Measurements from ENCODE around the gene PAK1IP1. TPM values are rescaled to one million over a fixed set of nuclear protein-coding genes. Genes with fewer than 3 reads are reported as not detected.

The PAK1IP1 gene
- polyA plus RNA-seq, 3 donors from 2014 or later: 7.1 to 16.3 (median 10.0) TPM

DNA sequence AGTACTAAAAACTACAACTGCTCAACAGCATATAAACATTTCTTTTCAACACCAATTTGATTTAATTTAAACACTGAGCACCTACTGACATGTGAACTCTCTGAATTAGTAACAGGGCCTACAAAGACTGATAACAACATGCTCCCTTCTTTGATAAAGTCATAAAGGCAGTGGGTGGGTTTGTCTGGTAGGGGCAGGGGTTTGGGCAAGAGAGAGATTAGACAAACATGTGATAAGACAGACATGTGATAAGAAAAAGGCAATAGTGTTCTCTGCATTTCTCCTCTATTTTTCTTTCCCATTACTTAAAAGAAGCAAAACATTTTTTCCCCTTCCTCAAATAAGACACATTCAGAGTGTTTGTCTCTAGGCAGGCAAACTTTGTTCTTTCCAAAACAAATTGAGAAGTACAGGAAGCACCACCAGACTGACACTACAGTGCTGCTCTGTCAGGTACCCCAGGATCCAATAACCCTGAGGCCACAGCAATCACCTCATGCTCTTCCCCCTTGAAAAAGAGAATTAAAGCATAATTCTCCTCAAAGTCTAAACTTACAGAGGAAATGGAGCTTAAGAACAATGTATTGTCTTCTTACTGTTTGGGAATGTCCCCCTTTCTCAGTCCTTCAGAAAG is 12.3 kb upstream of the PAK1IP1 start:
- peak overlapping the region in 4 of 5 donors; percentile 10 to 45 (median 31) for H3K4me3 Mint-ChIP-seq
- DNase-seq: no peak

DNA sequence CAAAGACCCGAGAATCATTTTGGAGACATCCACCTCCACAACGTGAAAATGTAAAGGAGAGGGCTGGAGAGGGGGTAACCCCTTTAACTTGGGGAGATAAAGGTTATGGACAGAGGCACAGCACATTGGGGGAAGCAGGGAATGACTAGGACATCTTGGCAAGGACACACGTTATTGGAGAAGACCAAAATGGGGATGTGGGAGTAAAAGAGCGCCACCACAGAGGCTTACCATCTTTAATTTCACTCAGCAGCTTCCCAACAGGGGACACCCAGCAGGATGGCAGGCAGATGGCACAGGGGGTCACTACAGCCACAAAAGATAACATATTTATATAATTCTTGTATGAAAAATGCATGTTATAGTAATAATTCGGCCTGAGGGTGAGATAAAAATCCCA is 10.2 kb upstream of the PAK1IP1 start:
- H3K4me1 Mint-ChIP-seq: peaks cover 40 to 46% of the 10 kb centered on the region in 2 donors
- H3K9me3 Mint-ChIP-seq: no peaks in the 10 kb centered on the region
- peak overlapping the region in 3 of 5 donors; percentile 19 to 39 (median 27) for H3K4me3 Mint-ChIP-seq
- H3K27me3 Mint-ChIP-seq (ENCODE audit: low read depth in 3 of 3): peaks cover under 1 to 16% (median 1%) of the 10 kb centered on the region in 3 donors
- peak overlapping the region in 3 of 6 donors; percentile 30 to 60 (median 34) for H3K27ac Mint-ChIP-seq
- no peak for DNase-seq
- peaks cover 0 to under 1% (median 0%) of the 10 kb centered on the region in 3 donors for H3K36me3 Mint-ChIP-seq

More for the DNA sequence above, 12.3 kb upstream of the PAK1IP1 start:
- Mint-ChIP-seq H3K9me3 (no peaks in the 10 kb centered on the region), H3K27ac (peak overlapping the region; percentile 30 to 78 (median 44)), H3K4me1 (peaks cover 40 to 46% of the 10 kb centered on the region in 2 donors), H3K27me3 (ENCODE audit: low read depth in 3 of 3) (peaks cover 1 to 13% (median 3%) of the 10 kb centered on the region in 3 donors), H3K36me3 (peaks cover 0 to 3% (median 0%) of the 10 kb centered on the region in 3 donors)

DNA sequence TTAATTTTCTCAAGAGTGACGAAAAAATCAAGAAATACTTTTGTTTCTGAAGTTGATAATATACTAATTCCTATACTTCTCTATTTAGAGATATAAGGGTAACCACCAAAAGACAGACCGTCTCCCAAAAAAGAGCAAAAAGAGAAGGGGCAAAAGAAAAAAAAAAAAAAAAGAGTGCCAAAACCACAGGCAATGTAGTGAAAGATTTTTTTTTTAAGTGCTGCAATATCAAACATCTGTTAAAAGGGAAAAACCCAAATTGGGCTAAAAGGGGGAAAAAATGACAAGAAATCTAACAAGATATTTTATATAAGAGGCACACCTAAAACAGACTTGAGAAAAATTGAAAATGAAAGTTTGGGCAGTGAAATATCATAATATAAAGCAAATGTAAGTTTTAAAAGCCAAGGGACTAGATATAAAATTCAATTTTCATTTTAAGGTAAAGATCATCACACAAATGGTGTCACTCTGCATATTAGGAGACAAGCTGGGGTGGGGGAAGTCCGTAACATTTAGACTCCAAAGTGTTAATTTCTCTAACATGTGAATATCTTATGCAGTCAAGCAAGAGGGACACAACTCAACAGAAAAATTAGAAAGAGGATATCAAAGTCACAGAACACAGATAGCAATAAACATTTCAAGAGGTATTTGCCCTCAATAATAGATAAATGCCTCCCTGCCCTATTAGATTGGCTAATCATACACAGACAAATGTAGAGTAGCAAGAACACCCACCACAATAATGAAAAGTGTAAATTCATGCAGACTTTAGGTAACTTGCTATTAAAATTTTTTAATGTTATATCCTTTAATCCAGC is 9.5 kb upstream of the PAK1IP1 start:
- Mint-ChIP-seq H3K27me3 (ENCODE audit: low read depth in 3 of 3) (peaks cover 0 to 16% (median 1%) of the 10 kb centered on the region in 3 donors), H3K36me3 (no peaks in the 10 kb centered on the region), H3K4me1 (peaks cover 40 to 46% of the 10 kb centered on the region in 2 donors), H3K27ac (peak overlapping the region in 2 of 6 donors; percentile 34 to 50), H3K4me3 (peak overlapping the region in 3 of 5 donors; percentile 18 to 33 (median 23)), H3K9me3 (no peaks in the 10 kb centered on the region)
- DNase-seq: no peak

DNA sequence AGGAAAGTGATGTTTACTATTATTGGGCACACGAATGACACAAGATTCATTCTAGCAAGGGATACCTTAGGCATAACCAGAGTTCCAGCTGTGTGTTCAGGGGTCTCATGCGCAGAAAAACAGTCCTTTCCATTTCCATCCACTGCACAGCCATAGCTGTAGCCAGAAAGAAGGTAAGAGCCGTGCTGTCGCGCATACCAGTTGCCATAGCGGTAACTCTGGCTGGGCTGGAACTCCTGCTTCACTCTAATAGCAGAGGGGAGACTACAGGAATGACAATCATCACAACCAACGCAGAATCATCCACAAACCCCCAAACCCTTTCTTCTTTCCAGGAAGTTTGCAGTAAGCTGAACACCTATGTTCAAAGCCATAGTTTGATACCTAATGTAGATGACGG is 7.9 kb upstream of the PAK1IP1 start:
- Mint-ChIP-seq H3K27me3 (ENCODE audit: low read depth in 3 of 3) (peaks cover 0 to 12% (median 0%) of the 10 kb centered on the region in 3 donors), H3K9me3 (no peaks in the 10 kb centered on the region), H3K27ac (no peak overlapping the region), H3K4me1 (peaks cover 40 to 42% of the 10 kb centered on the region in 2 donors), H3K4me3 (no peak overlapping the region), H3K36me3 (no peaks in the 10 kb centered on the region)
- DNase-seq: no peak

DNA sequence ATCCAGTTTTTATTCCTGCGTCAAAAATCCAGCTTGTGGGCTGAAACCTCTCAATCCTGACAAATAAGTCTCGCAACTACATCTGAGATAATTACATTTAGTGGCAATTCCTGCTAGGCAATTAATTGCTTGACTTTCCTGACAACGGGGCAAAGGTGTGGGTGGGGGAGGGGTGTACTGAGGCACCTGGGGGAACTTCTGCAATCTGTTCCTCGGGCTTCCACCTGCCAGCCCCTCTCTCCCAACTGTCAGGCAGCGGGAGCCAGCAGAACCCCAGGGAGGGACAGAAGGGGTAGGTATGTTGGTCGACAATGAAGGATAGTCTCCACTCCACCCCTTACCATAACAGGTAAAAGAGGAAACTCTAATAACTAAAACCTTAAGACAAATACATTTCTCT is 7.2 kb upstream of the PAK1IP1 start:
- Mint-ChIP-seq H3K36me3 (no peaks in the 10 kb centered on the region), H3K27ac (no peak overlapping the region), H3K9me3 (no peaks in the 10 kb centered on the region), H3K4me3 (no peak overlapping the region), H3K4me1 (peaks cover 33 to 37% of the 10 kb centered on the region in 2 donors), H3K27me3 (ENCODE audit: low read depth in 3 of 3) (peaks cover 0 to 12% (median 0%) of the 10 kb centered on the region in 3 donors)
- no peak for DNase-seq

DNA sequence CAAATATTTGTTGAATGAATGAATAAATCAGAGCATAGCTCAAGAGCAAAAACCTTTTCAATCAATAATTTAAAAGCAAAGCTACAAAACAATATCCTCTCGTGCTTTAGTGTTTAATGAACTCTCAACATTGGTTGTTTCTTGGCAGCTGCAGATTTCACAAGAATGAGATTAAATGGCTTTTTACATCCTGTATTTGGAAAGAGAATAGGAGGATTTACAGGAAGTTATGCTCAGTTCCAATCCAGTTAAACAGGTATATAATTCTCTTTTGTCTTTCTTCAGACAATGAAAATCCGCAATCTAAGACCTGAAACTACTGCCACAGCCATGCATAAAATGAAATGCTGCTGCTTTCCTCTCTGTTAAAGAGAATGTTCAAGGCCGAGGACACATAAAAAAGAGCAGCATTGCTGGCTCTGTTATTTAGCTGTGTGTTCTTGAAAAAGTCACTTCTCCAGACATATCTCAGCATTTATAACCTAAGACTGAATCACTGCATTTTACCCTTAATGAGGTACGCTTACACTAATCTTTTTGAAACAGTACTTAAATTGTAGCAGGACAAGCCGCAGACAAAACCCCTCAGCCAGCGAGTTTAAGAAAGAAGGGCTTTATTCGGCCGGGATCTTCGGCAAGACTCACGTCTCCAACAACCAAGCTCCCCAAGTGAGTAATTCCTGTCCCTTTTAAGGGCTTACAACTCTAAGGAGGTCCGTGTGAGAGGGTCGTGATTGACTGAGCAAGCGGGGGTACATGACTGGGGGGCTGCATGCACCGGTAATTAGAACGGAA is 3.9 kb upstream of the PAK1IP1 start:
- Mint-ChIP-seq H3K4me1 (peaks cover 24 to 36% of the 10 kb centered on the region in 2 donors), H3K4me3 (peak overlapping the region in 1 of 5 donors; percentile 8), H3K27me3 (ENCODE audit: low read depth in 3 of 3) (peaks cover 9 to 16% (median 15%) of the 10 kb centered on the region in 3 donors), H3K9me3 (no peaks in the 10 kb centered on the region), H3K36me3 (no peaks in the 10 kb centered on the region), H3K27ac (peak overlapping the region in 3 of 6 donors; percentile 19 to 42 (median 21))
- no peak for DNase-seq

DNA sequence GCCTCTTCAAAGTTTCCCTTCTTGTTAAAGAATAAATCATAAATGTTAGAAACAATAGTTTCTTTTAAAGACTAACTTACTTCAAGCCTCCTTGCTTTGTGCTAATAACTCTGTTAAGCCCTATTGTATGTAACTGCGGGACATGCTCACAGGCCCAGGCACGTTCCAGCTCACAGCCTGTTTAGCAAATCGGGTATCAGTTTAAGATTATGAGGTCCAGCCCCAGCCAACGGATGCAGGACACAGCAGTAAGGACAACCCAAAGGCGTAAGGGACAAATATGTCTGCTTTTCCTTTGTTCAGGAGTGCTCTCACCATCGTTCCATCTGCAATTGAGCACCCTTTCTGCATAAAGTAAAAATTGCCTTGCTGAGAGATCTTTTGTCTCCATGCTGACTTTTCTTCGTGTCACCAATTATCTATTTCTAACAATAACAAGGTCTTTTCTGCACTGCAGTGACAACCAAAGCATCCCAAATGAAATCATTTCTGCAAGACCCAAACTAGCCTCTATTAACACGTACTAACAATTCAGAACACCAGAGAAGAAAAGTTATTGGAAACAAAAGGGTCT is 1.7 kb upstream of the PAK1IP1 start:
- Mint-ChIP-seq H3K36me3 (peaks cover 0 to 7% (median 2%) of the 10 kb centered on the region in 3 donors), H3K27me3 (ENCODE audit: low read depth in 3 of 3) (peaks cover 9 to 15% (median 14%) of the 10 kb centered on the region in 3 donors), H3K9me3 (no peaks in the 10 kb centered on the region), H3K4me1 (peaks cover 23 to 47% of the 10 kb centered on the region in 2 donors), H3K4me3 (peak overlapping the region; percentile 84 to 98 (median 97)), H3K27ac (peak overlapping the region; percentile 88 to 100 (median 100))
- no peak for DNase-seq

DNA sequence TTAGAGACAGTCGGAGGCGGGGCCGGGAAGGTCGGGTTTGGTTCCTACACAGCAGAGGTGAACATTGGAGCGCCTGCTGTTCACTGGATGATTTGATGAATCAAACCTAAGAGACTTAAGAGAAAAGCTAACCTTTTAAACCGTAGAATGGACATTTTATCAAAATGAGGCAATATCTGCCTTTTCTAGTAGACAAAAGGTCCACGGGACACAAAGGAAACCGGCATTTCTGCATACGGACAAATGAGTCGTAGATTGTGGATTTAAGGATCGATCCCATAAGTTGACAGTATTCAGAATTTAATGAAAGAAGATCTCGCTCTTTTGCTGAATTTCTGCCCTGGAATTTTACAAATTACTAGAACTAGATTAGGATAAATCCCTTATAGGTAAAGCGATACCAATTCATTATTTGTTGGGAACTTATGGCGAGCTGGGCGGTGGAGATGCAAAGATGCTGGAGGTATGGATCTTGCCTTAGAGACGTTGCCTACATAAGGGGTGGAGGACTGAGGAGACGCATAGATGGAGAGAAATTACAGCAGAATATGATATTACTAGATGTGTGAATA is 400 bp downstream of the PAK1IP1 start:
- no peaks in the 10 kb centered on the region for H3K9me3 Mint-ChIP-seq
- H3K27me3 Mint-ChIP-seq (ENCODE audit: low read depth in 3 of 3): peaks cover 9 to 15% (median 11%) of the 10 kb centered on the region in 3 donors
- peak overlapping the region; percentile 93 to 98 (median 97) for H3K4me3 Mint-ChIP-seq
- H3K27ac Mint-ChIP-seq: peak overlapping the region; percentile 100
- H3K4me1 Mint-ChIP-seq: peaks cover 23 to 47% of the 10 kb centered on the region in 2 donors
- no peak for DNase-seq
- H3K36me3 Mint-ChIP-seq: peaks cover 10 to 19% (median 13%) of the 10 kb centered on the region in 3 donors

DNA sequence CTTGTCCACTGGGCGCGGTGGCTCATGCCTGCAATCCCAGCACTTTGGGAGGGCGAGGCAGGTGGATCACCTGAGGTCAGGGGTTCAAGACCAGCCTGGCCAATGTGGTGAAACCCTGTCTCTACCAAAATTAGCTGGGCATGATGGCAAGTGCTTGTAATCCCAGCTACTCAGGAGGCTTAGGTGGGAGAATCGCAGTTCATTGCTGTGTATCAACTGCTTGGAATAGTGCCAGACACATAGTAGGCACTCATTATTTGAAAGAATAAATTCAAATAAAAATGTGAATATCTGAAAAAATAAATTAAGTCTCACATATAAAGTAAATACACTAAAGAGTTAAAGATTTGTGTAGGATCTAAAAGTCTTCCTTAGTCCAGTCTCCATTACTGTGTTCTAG is 1.9 kb downstream of the PAK1IP1 start:
- H3K36me3 Mint-ChIP-seq: peaks cover 15 to 32% (median 26%) of the 10 kb centered on the region in 3 donors
- no peak for DNase-seq
- H3K4me3 Mint-ChIP-seq: peak overlapping the region in 2 of 5 donors; percentile 14 to 31
- peaks cover 23 to 47% of the 10 kb centered on the region in 2 donors for H3K4me1 Mint-ChIP-seq
- peaks cover 9 to 15% (median 11%) of the 10 kb centered on the region in 3 donors for H3K27me3 Mint-ChIP-seq (ENCODE audit: low read depth in 3 of 3)
- peak overlapping the region in 2 of 6 donors; percentile 49 to 69 for H3K27ac Mint-ChIP-seq
- no peaks in the 10 kb centered on the region for H3K9me3 Mint-ChIP-seq

DNA sequence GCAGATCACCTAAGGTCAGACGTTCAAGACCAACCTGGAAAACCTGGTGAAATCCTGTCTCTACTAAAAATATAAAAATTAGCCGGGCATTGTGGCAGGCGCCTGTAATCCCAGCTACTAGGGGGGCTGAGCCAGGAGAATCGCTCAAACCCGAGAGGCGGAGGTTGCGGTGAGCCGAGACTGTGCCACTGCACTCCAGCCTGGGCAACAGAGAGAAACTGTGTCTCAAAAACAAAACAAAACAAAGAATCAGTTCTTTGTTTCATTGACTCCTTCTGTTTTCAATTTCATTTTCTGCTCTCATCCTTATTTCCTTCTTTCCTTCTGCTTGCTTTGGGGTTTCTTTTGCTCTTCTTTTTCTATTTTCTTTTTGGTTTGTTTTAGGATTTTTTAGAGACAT is 19.2 kb downstream of the PAK1IP1 start:
- Mint-ChIP-seq H3K9me3 (no peaks in the 10 kb centered on the region), H3K36me3 (peaks cover 2 to 12% (median 3%) of the 10 kb centered on the region in 3 donors), H3K27me3 (ENCODE audit: low read depth in 3 of 3) (peaks cover 0 to 12% (median 5%) of the 10 kb centered on the region in 3 donors), H3K27ac (peak overlapping the region in 1 of 6 donors; percentile 20), H3K4me1 (peaks cover 6 to 7% of the 10 kb centered on the region in 2 donors), H3K4me3 (no peak overlapping the region)
- DNase-seq: no peak

DNA sequence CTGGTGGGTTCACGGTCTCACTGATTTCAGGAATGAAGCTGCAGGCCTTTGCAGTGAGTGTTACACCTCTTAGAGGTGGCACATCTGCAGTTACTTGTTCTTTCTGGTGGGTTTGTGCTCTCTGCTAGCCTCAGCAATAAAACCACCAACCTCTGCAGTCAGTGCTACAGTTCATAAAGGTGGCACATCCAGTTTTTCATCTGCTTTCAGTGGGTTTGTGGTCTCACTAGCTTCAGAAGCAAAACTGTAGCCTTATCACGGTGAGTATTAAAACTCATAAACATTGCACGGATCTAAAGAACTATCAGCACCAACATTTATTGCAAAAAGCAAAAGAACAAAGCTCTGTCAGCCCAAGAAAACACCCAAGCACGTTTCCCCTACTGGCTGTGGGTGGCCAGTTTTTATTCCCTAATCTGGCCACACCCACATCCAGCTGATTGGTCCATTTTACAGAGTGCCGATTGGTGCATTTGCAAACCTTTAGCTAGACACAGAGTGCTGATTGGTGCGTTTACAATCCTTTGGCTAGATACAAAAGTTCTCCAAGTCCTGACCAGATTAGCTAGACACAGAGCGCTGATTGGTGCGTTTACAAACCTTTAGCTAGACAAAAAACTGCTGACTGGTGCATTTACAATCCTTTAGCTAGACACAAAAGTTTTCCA is 24.7 kb downstream of the PAK1IP1 start:
- H3K36me3 Mint-ChIP-seq: peaks cover 0 to 3% (median 0%) of the 10 kb centered on the region in 3 donors
- DNase-seq: peak; percentile 41 to 57 (median 54)
- peaks cover 50 to 52% of the 10 kb centered on the region in 2 donors for H3K4me1 Mint-ChIP-seq
- peak overlapping the region; percentile 75 to 90 (median 85) for H3K4me3 Mint-ChIP-seq
- peaks cover 8 to 26% (median 12%) of the 10 kb centered on the region in 3 donors for H3K27me3 Mint-ChIP-seq (ENCODE audit: low read depth in 3 of 3)
- H3K27ac Mint-ChIP-seq: peak overlapping the region; percentile 25 to 92 (median 80)
- H3K9me3 Mint-ChIP-seq: peaks cover 0 to 1% (median 0%) of the 10 kb centered on the region in 6 donors

DNA sequence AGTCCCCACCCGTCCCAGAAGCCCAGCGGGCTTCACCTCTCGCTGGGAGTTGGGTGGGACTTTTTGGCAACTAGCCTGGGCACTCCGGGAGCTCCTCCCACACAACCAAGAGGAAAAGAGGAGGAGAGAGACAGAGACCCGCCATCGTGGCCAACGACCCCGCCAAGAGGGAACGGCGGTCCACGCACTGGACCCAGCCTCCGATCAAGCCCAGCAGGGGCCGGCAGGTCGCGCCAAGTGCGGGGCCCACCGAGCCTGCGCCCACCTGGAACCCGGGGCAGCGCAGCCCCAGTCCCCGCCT is 25.1 kb downstream of the PAK1IP1 start:
- H3K4me3 Mint-ChIP-seq: peak overlapping the region; percentile 75 to 90 (median 85)
- peaks cover 50 to 52% of the 10 kb centered on the region in 2 donors for H3K4me1 Mint-ChIP-seq
- peaks cover 10 to 26% (median 15%) of the 10 kb centered on the region in 3 donors for H3K27me3 Mint-ChIP-seq (ENCODE audit: low read depth in 3 of 3)
- H3K27ac Mint-ChIP-seq: peak overlapping the region in 5 of 6 donors; percentile 69 to 92 (median 84)
- H3K36me3 Mint-ChIP-seq: peaks cover 0 to 3% (median 0%) of the 10 kb centered on the region in 3 donors
- peaks cover 0 to 1% (median 0%) of the 10 kb centered on the region in 6 donors for H3K9me3 Mint-ChIP-seq
- DNase-seq: no peak
